Epithelial cell of esophagus (primary cell): ENCODE data around the gene IQSEC2.

ENCODE experiments used
- DNase-seq: peaks from one replicate; pipeline ENCODE4 v3.0.0; 2010; ENCODE audit warnings: low read depth
- H3K4me3 ChIP-seq: 2 replicates; pipeline ENCODE4 v1.5.1; 2011; ENCODE audit warnings: mild to moderate bottlenecking, low read length, control low read depth
- TF ChIP-seq, protein P1 (sequence below): IDR thresholded peaks from 2 replicates; pipeline ENCODE4 v1.5.1; 2011; ENCODE audit warnings: low read depth, mild to moderate bottlenecking, low read length, control low read depth, inconsistent platforms; ENCODE audit not compliant: insufficient read depth; ENCODE audit errors: missing control alignments

Gene IQSEC2

DNA sequence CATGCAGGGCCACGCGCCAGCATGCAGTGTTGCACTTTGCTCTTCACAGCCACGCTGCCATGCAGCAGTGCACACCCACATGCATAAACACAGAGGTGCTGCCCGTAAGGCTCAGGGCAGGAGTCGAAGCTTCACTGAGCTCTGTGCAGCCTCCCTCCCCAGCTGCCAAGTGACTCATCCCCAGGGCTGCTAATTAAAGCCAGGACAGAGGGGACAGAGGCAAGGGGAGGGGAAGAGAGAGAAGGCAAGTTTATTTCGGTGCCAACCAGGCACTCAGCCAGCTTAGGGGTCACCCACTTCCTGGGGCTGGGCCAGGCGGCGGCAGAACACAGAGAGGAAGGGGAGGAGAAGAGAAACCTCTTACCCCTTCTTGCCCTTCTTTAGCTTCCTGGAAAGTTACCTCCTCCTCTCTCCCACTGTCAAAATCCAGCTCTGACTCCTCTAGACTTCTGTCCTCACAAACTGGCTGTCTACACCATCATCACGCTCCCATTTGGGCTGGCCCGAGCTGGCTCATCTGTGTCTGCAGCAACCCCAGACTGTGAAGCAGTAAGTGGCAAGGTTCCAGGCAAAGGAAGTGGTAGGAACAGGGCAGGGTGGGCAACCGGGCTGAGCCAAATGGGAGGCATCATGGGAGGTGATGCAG is 6.2 kb upstream of the IQSEC2 start:
- no peak overlapping the region for H3K4me3 ChIP-seq
- TF ChIP-seq, protein P1, sequence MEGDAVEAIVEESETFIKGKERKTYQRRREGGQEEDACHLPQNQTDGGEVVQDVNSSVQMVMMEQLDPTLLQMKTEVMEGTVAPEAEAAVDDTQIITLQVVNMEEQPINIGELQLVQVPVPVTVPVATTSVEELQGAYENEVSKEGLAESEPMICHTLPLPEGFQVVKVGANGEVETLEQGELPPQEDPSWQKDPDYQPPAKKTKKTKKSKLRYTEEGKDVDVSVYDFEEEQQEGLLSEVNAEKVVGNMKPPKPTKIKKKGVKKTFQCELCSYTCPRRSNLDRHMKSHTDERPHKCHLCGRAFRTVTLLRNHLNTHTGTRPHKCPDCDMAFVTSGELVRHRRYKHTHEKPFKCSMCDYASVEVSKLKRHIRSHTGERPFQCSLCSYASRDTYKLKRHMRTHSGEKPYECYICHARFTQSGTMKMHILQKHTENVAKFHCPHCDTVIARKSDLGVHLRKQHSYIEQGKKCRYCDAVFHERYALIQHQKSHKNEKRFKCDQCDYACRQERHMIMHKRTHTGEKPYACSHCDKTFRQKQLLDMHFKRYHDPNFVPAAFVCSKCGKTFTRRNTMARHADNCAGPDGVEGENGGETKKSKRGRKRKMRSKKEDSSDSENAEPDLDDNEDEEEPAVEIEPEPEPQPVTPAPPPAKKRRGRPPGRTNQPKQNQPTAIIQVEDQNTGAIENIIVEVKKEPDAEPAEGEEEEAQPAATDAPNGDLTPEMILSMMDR, result no peak
- peak; percentile 48 for DNase-seq

- H3K4me3 ChIP-seq, result no peak overlapping the region
- DNase-seq, result no peak
- TF ChIP-seq, protein P1, result no peak
These were observed 4.8 kb upstream of the IQSEC2 start for GRCh38 chrX:53286171-53286570.

- TF ChIP-seq, protein P1, result no peak
- DNase-seq, result no peak
These were observed 4.2 kb upstream of the IQSEC2 start for GRCh38 chrX:53285591-53285990.

DNA sequence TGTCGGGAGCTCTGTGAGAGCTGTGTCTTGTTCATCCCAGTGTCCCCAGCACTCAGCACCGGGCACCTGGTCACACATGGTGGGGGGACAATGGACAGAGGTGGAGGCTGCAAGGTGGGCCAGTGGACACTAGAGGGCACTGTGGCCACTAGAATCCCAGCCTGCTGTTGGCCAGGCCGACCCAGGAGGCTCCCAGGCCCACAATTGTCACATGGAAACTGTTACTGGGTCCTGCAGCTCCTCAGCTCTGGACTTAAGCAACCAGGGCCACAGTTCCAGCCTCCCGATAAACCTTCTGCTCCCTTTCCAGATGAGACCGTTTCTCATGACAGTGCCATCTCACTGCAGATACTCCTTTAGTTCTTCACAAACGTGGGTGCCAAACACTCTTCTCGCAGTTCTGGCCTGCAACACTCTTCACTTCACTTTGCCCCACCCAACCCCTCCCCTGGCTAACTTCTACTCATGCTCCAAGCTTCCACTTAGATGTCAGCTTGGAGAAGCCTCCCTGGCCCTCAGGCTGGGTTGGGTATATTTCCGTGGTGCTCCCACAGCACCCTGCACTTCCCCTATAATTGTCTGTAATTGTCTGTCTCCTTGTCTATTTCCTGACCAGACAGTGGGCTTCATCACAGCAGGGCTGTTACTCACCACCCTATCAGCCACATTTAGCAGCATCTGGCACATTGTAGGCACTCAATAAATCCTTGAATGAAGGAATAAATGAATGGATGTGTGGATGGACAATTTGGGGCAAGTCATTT is 3.5 kb upstream of the IQSEC2 start:
- no peak overlapping the region for H3K4me3 ChIP-seq
- DNase-seq, result peak; percentile 37
- TF ChIP-seq, protein P1, result peak; percentile 71

More at GRCh38 chrX:53285591-53285990, 4.2 kb upstream of the IQSEC2 start:
- H3K4me3 ChIP-seq, result no peak overlapping the region

DNA sequence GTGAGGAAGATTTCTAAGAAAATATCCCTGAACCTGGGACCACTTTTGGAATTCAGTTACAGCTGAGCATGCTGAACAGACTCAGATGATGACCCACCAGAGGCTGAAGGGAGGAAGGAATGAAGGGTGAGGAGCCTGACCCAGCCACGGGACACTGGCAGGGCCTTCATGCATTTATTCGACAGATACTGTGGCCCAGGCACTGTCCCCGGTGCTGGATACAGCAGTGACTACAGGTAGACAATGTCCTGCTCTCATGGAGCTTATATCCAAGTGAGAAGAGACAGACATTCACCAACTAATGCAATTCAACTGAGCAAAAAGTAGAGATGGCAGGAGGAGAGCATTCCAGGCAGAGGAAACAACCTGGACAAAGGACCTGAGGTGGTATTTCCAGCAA is 2.2 kb upstream of the IQSEC2 start:
- no peak for DNase-seq
- no peak overlapping the region for H3K4me3 ChIP-seq
- TF ChIP-seq, protein P1, result no peak

DNA sequence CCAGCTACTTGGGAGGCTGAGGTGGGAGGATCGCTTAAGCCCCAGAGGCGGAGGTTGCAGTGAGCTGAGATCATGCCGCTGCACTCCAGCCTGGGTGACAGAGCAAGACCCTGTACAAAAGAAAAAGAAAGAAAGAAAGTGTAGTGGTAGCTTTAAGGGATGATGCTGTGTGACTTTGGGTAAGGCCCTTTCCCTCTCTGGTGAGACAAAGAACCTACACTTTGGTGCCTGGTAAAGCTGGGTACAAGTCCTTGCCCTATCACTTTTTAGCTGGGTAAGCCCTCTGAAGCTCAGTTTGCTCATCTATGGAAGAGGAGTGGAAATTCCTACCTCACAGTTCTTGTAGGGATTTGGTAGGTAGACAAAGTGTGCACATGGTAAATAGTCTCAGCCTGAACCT is 1.7 kb upstream of the IQSEC2 start:
- H3K4me3 ChIP-seq, result no peak overlapping the region
- TF ChIP-seq, protein P1, result no peak
- no peak for DNase-seq
